ENCODE measurements around the gene KMT5B.
A peak's percentile ranks its signal among the peaks of the same experiment; 100 is the strongest.

KMT5B gene

DNA sequence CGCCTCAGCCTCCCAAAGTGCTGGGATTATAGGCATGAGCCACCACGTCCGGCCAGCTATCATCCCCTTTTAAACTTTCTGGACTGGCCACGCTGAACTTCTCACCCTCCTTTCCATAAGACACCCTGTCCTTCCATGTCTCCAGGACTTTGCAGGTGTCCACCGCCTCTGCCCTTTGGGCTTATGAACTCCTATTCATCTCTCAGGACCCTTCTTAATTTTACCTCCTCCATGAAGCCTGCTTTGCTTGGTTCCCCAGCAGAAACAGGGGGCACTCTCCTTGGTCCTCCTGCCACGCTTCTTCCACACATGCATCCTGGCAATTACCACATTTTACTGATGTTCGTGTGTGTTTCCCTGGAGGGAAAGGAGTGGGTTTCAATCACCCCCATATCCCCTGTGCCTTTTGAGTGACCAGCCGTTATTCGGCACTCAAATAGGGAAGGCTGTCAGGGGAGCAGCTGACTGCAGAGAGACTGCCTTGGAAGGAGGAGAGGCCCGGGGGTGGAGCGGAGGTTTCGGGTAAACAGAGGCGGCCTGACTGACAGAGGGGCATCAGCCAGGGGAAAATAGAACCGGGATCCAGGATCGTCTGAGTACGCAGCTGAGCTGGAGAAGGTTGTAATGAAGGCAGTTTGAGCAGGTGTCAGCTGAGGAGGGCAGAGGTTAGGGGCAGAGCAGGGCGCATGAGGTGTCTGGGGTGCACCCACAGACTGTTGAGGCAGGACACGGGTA, 64.9 kb downstream of the KMT5B start:
- Histone ChIP-seq H3K36me3 (ENCODE audit: insufficient read depth, low read length) (no peaks in the 10 kb centered on the region), H3K9me3 (ENCODE audit: insufficient read depth, low read depth, low read length) (no peaks in the 10 kb centered on the region), H3K4me1 (ENCODE audit: insufficient read depth, low read length, poor library complexity, severe bottlenecking) (peaks cover 24% of the 10 kb centered on the region), H3F3A (ENCODE audit: low read depth) (no peaks in the 10 kb centered on the region), H3K4me2 (ENCODE audit: low read depth, low read length, poor library complexity, severe bottlenecking) (no peak overlapping the region), H3K4me3 (ENCODE audit: low read length, poor library complexity, severe bottlenecking) (no peak overlapping the region), H3K27me3 (ENCODE audit: insufficient read depth, low read length, poor library complexity, severe bottlenecking) (no peaks in the 10 kb centered on the region), H4K20me1 (ENCODE audit: insufficient read depth, low read length, poor library complexity, severe bottlenecking) (no peaks in the 10 kb centered on the region), H3K9ac (ENCODE audit: low read depth, low read length, poor library complexity, severe bottlenecking) (no peak overlapping the region), H2AFZ (ENCODE audit: low read length) (no peak overlapping the region), H3K9me2 (replicated peaks; ENCODE audit: low read depth, low read length) (no peaks in the 10 kb centered on the region), H3K79me2 (ENCODE audit: insufficient read depth, low read length) (no peaks in the 10 kb centered on the region)
- TF ChIP-seq EZH2phosphoT487 (IDR thresholded peaks at IDR 0.05; ENCODE audit: borderline replicate concordance) = no peak
- TF ChIP-seq, protein P1, sequence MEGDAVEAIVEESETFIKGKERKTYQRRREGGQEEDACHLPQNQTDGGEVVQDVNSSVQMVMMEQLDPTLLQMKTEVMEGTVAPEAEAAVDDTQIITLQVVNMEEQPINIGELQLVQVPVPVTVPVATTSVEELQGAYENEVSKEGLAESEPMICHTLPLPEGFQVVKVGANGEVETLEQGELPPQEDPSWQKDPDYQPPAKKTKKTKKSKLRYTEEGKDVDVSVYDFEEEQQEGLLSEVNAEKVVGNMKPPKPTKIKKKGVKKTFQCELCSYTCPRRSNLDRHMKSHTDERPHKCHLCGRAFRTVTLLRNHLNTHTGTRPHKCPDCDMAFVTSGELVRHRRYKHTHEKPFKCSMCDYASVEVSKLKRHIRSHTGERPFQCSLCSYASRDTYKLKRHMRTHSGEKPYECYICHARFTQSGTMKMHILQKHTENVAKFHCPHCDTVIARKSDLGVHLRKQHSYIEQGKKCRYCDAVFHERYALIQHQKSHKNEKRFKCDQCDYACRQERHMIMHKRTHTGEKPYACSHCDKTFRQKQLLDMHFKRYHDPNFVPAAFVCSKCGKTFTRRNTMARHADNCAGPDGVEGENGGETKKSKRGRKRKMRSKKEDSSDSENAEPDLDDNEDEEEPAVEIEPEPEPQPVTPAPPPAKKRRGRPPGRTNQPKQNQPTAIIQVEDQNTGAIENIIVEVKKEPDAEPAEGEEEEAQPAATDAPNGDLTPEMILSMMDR (conservative IDR thresholded peaks at IDR 0.05; ENCODE audit: low read length) = no peak

DNA sequence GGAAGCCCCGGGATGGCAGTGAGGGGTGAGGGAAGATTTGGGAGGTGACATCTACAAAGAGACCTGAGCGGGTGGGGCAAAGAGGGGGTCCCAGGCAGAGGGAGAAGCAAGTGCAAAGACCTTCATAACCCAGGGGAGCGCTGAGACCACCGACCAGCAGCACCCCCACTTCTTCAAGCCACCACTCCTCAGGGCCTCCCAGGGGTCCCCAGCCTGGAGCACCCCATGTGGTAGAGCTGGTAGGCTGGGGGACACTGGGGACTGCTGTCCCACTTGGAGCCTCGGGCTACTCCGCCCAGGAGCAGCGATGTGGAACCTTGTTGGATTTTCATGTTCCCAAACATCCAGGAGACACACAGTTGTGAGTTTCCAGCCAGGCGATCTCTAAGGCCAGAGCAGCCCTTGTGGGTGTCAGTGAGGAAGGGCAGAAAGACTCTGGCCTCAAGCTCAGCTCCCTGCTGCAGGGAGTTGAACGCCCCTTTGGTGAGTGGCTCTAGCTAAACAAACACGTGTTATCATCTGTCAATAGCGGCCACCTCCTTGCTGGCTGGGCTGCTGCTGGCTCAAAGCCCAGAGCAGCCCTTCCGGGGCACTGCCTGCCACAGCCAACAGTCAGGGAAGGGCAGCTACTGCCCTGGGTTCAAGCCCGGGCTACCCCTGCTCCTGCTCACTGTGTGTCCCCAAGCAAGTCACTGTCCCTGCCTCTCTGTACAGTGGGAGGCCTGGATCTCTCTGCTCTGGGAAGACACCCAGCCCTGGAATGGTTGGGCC, 66.2 kb downstream of the KMT5B start:
- no peaks in the 10 kb centered on the region for H3K9me3 ChIP-seq (ENCODE audit: insufficient read depth, low read depth, low read length)
- no peaks in the 10 kb centered on the region for H3K36me3 ChIP-seq (ENCODE audit: insufficient read depth, low read length)
- H4K20me1 ChIP-seq (ENCODE audit: insufficient read depth, low read length, poor library complexity, severe bottlenecking) = no peaks in the 10 kb centered on the region
- no peaks in the 10 kb centered on the region for H3K27me3 ChIP-seq (ENCODE audit: insufficient read depth, low read length, poor library complexity, severe bottlenecking)
- H3K4me2 ChIP-seq (ENCODE audit: low read depth, low read length, poor library complexity, severe bottlenecking) = peak overlapping the region; percentile 12
- no peaks in the 10 kb centered on the region for H3K79me2 ChIP-seq (ENCODE audit: insufficient read depth, low read length)
- H3F3A ChIP-seq (ENCODE audit: low read depth) = no peaks in the 10 kb centered on the region
- peak overlapping the region; percentile 53 for H3K9ac ChIP-seq (ENCODE audit: low read depth, low read length, poor library complexity, severe bottlenecking)
- no peak overlapping the region for H3K4me3 ChIP-seq (ENCODE audit: low read length, poor library complexity, severe bottlenecking)
- no peaks in the 10 kb centered on the region for H3K9me2 ChIP-seq (replicated peaks; ENCODE audit: low read depth, low read length)
- H2AFZ ChIP-seq (ENCODE audit: low read length) = peak overlapping the region; percentile 73
- H3K4me1 ChIP-seq (ENCODE audit: insufficient read depth, low read length, poor library complexity, severe bottlenecking) = peaks cover 37% of the 10 kb centered on the region
- TF ChIP-seq EZH2phosphoT487 (IDR thresholded peaks at IDR 0.05; ENCODE audit: borderline replicate concordance) = no peak
- TF ChIP-seq, protein P1 (conservative IDR thresholded peaks at IDR 0.05; ENCODE audit: low read length) = no peak

DNA sequence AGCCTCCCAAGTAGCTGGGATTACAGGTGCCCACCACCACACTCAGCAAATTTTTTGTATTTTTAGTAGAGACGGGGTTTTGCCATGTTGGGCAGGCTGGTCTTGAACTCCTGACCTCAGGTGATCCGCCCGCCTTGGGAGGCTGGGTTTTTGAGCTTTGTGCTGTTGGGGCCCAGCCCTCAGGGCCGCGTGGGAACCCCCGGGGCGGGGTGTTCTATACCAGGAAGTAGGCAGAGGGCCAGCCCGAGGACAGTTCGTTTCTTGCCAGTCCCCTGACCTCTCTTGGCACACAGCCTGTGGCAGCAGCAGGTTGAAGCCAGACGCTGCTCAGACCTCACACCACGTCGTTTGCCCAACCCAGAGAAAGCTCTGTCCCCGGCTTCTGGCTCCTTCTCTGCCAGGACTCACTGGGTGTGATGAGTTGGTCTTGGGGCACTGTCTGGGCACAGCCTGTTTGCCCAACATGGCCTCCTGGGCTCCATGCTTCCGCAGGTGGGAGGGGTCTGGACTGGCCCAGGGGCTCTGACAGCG, 67.0 kb downstream of the KMT5B start:
- TF ChIP-seq, protein P1 (conservative IDR thresholded peaks at IDR 0.05; ENCODE audit: low read length) = no peak
- no peak for TF ChIP-seq EZH2phosphoT487 (IDR thresholded peaks at IDR 0.05; ENCODE audit: borderline replicate concordance)

More for the DNA sequence above, 67.0 kb downstream of the KMT5B start:
- no peak overlapping the region for H2AFZ ChIP-seq (ENCODE audit: low read length)
- no peaks in the 10 kb centered on the region for H3K79me2 ChIP-seq (ENCODE audit: insufficient read depth, low read length)
- H3K36me3 ChIP-seq (ENCODE audit: insufficient read depth, low read length) = no peaks in the 10 kb centered on the region
- no peaks in the 10 kb centered on the region for H3K9me2 ChIP-seq (replicated peaks; ENCODE audit: low read depth, low read length)
- no peaks in the 10 kb centered on the region for H3F3A ChIP-seq (ENCODE audit: low read depth)
- H3K9me3 ChIP-seq (ENCODE audit: insufficient read depth, low read depth, low read length) = no peaks in the 10 kb centered on the region
- H3K4me1 ChIP-seq (ENCODE audit: insufficient read depth, low read length, poor library complexity, severe bottlenecking) = peaks cover 45% of the 10 kb centered on the region
- H3K4me2 ChIP-seq (ENCODE audit: low read depth, low read length, poor library complexity, severe bottlenecking) = no peak overlapping the region
- no peak overlapping the region for H3K9ac ChIP-seq (ENCODE audit: low read depth, low read length, poor library complexity, severe bottlenecking)
- no peaks in the 10 kb centered on the region for H3K27me3 ChIP-seq (ENCODE audit: insufficient read depth, low read length, poor library complexity, severe bottlenecking)
- H3K4me3 ChIP-seq (ENCODE audit: low read length, poor library complexity, severe bottlenecking) = no peak overlapping the region
- H4K20me1 ChIP-seq (ENCODE audit: insufficient read depth, low read length, poor library complexity, severe bottlenecking) = no peaks in the 10 kb centered on the region
